Body of pancreas (tissue), 4 donors: ENCODE data around the gene ZDHHC18.

Experiments used
- POLR2A ChIP-seq, 3 donors: fragments of 450-650 bp; IDR thresholded peaks; one replicate each; pipeline ENCODE4 v1.6.1; 2016; ENCODE audit warnings: antibody characterized with exemption in 3 of 3, mild to moderate bottlenecking in 2 of 3
- TF ChIP-seq, protein P1 (sequence below), 7 experiments: fragments of 450-650 bp in 4 of 7; fragments of 200-600 bp in 3 of 7; sonication (generic) in 3 of 7; IDR thresholded peaks; one replicate each; pipeline ENCODE4 v1.5.1; 2016 to 2019; ENCODE audit warnings: antibody characterized with exemption in 7 of 7

DNA sequence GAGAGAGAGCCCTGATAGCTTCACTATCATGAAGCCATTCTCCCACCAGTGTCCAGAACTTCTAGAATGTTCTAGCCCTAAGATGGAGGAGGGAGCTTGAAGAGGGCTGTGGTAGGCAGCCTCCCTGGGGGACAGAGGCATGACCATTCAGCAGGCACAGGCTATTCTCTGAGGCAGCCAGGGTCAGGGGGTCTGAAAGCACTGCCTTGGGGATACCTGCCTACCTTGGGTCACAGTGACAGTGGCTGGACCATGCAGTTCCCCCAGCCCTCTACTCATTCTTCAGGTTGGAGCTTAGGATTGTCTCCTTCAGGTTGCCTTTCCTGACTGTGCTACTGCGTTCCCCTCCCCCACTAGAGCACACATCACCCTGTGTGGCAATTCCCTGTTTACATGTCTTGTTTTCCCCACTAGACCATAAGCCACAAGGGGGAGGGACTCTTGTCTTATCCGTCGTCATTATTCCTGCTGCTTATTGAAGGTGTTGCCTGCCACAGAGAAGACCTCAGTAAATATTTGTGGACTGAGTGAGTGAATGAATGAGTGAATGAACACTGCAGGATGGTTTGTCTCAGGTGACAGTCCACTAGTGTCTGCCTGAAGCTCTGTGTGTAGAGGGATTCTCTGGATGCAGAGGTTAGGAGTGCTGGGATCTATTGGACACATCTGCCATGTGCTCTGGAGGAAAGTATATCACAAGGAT, 5.2 kb downstream of the ZDHHC18 start:
- TF ChIP-seq, protein P1, sequence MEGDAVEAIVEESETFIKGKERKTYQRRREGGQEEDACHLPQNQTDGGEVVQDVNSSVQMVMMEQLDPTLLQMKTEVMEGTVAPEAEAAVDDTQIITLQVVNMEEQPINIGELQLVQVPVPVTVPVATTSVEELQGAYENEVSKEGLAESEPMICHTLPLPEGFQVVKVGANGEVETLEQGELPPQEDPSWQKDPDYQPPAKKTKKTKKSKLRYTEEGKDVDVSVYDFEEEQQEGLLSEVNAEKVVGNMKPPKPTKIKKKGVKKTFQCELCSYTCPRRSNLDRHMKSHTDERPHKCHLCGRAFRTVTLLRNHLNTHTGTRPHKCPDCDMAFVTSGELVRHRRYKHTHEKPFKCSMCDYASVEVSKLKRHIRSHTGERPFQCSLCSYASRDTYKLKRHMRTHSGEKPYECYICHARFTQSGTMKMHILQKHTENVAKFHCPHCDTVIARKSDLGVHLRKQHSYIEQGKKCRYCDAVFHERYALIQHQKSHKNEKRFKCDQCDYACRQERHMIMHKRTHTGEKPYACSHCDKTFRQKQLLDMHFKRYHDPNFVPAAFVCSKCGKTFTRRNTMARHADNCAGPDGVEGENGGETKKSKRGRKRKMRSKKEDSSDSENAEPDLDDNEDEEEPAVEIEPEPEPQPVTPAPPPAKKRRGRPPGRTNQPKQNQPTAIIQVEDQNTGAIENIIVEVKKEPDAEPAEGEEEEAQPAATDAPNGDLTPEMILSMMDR (IDR thresholded peaks at IDR 0.05) = no peak
- TF ChIP-seq POLR2A (IDR thresholded peaks at IDR 0.05) = no peak
